HL-60 (cell line): ENCODE data around the gene SH3BP4.

Experiments used
- GABPA ChIP-seq: IDR thresholded peaks from 2 replicates; pipeline ENCODE4 v1.6.1; 2012; ENCODE audit warnings: low read depth
- POLR2AphosphoS5 ChIP-seq: IDR thresholded peaks from 2 replicates; pipeline ENCODE4 v1.6.1; 2012; ENCODE audit warnings: low read depth
- REST ChIP-seq: IDR thresholded peaks from 2 replicates; pipeline ENCODE4 v1.6.1; 2012; ENCODE audit warnings: low read depth; ENCODE audit not compliant: insufficient replicate concordance
- TF ChIP-seq, protein P1 (sequence below): IDR thresholded peaks from one replicate; pipeline ENCODE4 v1.5.1; 2011; ENCODE audit warnings: low read length, control low read depth, inconsistent platforms; ENCODE audit not compliant: insufficient read depth

- TF ChIP-seq, protein P1, sequence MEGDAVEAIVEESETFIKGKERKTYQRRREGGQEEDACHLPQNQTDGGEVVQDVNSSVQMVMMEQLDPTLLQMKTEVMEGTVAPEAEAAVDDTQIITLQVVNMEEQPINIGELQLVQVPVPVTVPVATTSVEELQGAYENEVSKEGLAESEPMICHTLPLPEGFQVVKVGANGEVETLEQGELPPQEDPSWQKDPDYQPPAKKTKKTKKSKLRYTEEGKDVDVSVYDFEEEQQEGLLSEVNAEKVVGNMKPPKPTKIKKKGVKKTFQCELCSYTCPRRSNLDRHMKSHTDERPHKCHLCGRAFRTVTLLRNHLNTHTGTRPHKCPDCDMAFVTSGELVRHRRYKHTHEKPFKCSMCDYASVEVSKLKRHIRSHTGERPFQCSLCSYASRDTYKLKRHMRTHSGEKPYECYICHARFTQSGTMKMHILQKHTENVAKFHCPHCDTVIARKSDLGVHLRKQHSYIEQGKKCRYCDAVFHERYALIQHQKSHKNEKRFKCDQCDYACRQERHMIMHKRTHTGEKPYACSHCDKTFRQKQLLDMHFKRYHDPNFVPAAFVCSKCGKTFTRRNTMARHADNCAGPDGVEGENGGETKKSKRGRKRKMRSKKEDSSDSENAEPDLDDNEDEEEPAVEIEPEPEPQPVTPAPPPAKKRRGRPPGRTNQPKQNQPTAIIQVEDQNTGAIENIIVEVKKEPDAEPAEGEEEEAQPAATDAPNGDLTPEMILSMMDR: no peak
- no peak for TF ChIP-seq REST
- TF ChIP-seq POLR2AphosphoS5: no peak
- TF ChIP-seq GABPA: no peak
Observed at GRCh38 chr2:235053651-235054050, 101.8 kb downstream of the SH3BP4 start.
